Stimulated activated CD4-positive, alpha-beta T cell treated with anti-CD3 and anti-CD28 coated beads, Interleukin-1b, Interleukin-23, amount 100 ng/mL, for 24 hours (primary cell): Measurements from ENCODE around the gene MAPKBP1.

Source experiments
- DNase-seq, 4 experiments: peaks; one replicate each; pipeline ENCODE4 v3.0.0-alpha.2; 2020; ENCODE audit warnings: low read depth in 4 of 4, low spot score in 1 of 4

The MAPKBP1 gene

DNA sequence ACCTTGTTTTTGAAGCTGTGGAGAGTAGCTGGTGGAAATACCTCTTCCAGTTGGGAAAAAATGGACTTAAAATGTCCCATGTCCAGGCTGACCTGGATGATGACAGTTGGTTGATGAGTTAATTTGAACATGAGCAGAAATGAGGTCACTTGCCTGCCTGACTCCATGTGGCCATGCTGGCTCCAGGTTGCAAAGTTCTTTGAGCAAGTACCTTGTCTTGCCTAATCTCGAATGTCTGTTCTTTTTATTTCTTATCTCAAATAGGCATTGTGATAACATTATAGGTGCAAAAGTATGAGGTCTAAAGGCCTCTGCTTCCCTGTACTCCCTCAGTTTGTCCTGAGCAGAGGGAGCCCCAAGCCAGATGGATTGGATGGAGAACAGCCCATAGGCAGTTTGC lies 9.0 kb downstream of the MAPKBP1 start:
- DNase-seq: no peak

DNA sequence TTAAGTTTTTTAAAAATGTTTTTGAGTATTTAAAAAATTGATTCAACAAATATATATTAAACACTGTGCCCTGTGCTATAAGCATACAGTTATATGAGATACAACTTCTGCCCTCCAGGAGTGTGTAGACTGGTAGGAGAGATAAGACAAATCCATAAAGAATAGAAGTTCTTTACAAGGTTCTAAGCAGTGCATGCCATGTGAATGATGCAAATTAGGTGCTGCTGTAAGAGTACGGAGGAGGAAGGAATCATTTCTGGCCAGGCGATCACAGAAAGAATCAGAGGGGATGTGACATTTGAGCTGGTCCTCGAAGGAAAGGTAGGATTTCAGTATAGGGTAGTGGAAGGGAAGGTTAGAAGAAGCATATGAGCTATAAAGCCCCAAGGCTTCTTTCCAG lies 14.0 kb downstream of the MAPKBP1 start:
- DNase-seq: no peak

DNA sequence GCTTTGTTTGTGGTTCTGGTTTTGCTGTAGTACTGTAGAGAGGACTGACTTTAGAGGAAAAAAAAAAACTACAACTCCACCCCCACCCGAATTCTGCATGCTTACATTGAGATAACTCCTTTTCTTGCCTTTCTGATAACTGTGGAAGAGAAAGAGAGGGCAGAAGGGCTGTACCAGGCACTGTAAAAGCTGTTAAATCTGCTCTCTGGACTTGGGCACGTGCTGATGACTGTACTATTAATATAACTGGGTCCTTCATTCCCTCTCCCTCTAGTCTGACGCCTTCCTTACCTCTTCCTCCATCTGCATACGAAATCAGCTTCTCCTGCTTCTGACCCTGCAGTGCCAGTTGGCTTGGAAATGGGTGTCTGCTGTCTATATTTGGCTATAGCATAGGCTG lies 15.0 kb downstream of the MAPKBP1 start:
- no peak for DNase-seq

DNA sequence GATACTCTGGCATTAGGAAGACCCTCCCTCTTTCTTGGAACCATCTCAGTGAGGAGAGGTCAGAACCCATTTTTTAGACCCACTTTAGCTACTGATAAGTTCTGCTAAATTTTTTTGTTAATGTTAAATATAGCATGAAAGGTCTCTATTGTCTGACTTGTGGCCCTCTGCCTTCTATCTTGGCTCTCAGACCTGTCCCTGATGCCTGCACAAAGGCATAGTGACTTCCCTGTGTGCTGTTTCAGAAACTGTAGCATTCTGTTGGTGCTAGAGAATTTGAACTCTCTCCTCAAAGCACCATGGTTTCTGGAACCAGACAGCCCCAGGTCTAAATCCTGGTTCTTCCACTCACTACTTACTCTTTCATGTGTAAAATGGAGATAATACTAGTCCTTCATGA lies 15.4 kb downstream of the MAPKBP1 start:
- no peak for DNase-seq

DNA sequence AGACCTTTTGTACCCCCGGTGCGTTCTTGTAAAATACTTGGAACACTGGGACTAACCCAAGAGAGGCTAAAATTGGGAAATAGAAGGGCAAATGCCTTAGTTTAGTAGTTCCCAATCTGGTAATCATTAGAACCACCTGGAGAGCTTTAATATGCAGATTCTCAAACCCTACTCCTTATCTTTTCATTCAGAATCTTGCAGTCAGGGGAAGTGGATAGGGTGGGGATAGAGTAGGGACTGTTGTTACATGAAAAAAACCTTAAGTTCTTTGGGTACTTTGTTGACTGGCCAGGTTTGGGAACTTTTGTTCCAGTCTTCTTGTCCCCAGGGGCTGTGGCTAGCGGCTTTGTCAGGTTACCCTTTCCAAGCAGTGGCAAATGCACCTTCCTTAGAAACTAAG lies 15.9 kb downstream of the MAPKBP1 start:
- no peak for DNase-seq

DNA sequence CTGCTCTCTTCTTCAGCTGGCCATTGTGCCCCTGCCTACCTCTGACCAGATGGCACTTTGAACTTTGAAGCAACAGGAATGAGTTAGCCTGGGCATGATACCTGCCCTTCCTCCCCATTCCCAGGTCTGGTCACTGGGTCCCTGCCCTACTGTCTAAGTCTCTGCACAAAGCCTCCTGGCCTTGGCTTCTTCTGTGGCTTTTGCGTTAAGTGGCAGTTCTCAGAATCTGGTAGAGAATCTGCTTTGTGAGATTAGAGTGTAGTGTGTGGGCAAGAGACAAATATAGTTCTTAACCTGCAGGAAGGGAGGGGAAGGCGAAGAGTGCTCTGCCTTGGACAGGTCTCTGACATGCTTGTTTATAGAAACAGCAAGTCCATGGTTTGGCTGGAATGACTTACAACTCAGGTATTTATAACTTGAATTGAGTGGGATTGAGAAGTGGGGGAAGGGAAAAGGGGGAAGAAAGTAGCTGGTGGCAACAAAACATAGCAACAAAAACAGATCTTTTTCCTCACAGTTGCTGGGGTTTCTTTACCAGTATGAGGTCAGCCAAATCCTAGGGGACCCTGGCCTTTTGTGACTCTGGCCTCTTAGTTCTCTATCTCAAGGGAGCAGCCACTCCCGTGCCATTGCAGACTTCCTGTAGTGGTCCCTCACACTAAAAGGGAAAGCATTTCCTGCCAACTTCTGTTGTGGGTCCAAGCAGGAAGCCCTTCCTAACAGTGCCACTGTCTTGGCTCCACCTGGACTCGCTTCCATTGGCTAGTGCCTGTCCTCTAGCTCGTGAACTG lies 16.7 kb downstream of the MAPKBP1 start:
- DNase-seq: no peak

DNA sequence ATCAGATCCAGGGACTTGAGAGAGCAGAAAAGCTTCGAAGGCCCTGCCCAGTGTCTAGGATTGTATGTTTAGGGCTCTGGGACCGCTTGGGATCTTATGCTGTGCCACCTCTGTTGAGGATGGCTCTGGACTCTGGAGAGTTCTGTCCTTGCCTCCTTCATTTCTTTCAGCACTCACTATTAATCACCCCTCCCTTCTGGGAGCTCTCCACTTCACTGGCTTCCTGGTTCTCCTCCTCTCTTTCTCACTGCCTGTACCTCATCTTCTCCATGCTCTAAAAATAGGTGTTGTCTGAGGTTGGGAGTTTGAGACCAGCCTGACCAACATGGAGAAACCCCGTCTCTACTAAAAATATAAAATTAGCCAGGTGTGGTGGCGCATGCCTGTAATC lies 17.3 kb downstream of the MAPKBP1 start:
- no peak for DNase-seq

DNA sequence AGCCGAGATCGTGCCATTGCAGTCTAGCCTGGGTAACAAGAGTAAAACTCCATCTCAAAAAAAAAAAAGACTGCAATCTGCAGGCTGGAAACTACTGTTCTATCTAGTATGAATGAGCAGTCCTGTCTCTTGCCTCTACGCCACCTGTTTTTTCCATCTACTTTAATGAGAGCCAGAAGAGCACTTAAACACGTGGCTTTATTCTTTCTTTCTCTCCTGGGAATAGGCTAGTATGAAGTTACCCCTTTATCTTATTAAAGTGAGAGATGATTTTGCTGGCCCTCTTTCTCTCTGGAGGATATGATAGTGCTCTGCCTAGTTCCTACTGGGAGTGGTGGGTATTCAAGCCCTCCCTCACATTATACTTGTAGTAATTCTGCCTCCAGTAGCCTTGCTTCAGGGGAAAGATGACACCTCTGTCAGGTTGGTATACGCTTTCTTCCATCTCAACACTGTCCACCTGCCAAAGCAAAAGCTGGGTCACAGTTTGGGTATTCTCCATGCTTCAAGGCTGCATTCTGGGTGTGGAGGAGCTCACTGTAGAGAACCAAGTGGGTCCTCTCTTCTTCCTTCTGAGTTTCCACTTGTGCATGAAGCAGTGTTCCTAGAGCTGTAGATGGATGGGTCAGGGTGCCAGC lies 17.8 kb downstream of the MAPKBP1 start:
- no peak for DNase-seq

DNA sequence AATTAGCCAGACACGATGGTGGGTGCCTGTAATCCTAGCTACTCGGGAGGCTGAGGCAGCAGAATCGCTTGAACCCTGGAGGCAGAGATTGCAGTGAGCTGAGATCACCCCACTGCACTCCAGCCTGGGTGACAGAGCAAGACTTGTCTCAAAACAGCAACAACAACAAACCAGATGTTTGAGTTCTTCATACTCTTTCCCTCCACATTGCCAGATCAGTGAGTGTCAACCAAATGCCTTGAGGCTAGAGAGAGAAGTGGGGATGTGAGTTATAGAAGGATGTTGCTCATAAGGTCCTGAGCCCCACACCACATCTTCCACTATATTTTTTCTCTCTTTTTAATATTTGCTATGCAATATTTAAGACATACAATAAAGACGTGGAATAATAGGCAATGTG lies 19.8 kb downstream of the MAPKBP1 start:
- DNase-seq: no peak

DNA sequence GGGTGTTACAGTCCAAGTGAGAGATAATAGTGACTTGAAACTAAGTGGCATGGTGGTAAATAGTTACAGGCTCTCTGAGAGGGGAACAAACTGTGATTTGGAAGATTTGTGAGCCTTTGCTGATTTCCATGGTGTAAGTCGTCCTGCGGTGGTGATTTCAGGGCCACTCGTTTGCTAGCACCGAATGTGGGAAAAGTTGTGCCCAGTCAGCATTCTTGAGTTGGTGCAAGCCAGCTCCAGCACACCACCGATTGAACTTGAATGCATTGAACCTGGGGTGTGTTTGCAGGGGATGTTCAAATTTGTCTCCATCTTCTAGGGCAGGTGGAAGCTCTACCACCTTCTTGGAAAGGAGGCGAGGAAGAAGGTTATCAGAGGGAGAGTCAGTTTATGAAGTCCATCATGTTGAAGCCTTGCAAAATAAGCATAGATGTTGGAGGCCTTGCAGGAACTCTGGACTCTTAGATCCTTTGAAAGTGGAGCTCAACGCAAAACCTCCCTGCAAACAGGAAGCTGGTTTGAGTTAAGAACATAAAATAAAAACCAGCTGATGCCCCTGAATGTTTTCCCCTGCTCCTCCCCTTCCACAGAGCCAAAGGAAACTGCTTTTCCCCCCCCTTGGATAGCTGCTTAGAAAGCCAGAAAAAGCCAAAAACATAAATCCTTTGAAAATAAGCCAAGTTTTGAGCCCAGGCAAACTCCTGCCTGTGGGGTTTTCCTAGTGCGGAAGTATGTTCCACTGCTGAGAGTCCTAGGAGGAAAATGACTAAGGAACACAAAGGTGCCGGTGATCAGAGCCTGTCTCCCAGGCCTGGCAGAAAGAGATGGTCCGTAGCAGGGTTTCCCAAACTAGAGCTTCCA lies 21.9 kb downstream of the MAPKBP1 start:
- DNase-seq: no peak

DNA sequence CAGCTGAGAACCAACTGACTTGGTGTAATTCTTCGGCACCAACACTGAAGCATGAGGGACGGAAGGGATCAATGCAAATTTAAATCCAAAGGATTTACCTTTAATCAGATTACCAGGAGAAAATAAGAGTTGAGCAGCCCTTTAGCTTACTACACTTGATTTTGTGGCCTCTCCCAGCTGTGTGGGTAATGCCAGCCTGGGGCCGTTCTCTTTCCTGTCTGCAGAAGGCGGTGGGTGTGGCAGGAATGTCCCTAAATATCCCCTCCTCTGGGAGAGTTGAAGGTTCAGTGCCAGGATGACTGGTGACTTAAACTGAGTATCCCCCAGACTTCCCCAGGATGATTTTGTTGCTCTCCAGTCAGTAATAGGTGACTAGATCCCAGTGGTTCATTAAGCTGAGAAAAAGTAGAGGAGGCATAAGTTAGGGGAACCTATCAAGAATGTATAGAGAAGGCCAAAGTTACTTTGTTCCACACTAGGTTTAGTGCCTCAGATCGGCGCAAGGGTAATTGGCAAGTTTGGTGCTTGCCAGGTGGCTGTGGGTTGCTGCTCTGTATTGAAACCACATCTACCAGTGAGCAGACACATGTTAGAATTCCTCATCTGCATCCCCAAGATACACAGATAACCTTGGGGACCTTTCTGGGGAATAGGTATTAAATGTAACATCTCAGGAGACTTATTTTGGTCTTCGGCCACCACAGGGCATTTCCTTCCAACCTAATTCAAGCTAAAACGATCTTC lies 23.1 kb downstream of the MAPKBP1 start:
- DNase-seq: no peak

DNA sequence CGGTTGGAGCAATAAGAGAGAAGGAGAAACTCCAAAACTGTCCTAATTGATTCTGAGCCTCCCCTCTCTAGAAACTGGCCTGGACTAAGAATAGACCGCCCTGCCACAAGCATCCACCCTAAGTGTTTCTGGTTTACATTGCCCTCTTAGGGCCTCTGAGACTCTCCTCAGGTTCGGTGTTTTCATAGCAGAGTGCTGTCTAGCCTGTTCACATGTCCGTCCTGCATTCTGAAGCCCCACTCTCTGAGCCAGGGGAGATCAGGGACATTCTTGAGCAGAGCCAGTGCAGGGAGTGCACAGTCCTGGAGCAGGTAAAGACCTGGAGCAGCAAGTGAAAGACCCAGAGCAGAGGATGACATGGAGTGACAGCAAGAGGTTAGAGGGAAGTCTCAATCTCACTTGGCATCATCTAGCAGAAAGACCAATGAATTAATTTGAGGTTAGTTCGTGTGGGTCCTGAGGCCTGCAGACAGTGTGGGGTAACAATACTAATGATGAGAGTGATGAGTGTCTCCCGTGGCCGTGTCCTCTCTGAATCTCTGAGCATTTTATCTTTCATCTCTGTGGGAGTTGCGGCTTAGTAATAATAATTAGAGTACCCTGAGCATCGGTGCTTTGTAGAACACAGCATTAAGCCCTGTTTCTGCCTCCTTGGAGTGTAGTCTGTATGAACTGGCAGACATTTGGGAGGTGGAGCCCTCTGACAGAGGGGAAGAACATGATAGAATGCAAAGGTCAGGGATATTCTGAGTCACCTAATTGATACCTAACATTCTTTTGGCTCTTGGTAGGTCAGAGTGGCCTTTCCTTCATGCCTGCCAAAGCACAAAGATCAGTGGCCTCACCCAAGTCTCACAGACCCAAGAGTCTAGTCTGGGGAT lies 24.6 kb downstream of the MAPKBP1 start:
- DNase-seq: no peak

DNA sequence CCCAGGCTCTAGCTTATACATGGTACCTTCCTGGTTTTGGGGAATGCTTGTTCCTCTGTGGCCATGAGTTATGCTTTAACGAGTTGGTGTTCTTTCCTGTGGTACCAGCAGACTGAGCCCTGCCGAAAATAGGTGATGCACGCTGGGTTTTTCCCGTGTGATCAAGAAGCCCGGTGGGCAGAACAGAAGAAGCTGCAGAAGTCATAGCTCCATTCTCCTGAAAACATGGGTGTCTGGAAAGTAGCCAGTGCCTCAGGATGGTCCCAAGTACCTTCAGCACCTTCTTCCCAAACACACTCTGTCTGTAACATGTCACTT lies 25.2 kb downstream of the MAPKBP1 start:
- DNase-seq: no peak

DNA sequence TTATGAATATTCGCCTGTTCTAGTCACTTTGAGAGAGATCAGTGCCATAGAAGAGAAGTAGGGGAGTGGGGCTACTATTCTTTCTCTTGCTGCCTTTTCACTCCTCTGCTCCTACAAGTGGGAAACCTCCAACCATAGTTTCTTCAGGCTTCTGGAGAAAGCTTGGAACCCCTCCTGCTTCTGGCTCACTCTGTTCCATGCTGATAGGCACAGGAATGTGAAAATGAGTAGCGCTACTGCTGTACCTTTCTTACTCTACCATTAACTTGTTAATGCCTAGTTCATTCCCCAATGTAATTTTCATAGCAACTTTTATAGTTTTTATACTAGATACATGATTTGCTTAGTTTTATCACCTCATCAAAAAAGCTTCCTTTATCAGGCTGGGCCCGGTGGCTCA lies 26.9 kb downstream of the MAPKBP1 start:
- no peak for DNase-seq

DNA sequence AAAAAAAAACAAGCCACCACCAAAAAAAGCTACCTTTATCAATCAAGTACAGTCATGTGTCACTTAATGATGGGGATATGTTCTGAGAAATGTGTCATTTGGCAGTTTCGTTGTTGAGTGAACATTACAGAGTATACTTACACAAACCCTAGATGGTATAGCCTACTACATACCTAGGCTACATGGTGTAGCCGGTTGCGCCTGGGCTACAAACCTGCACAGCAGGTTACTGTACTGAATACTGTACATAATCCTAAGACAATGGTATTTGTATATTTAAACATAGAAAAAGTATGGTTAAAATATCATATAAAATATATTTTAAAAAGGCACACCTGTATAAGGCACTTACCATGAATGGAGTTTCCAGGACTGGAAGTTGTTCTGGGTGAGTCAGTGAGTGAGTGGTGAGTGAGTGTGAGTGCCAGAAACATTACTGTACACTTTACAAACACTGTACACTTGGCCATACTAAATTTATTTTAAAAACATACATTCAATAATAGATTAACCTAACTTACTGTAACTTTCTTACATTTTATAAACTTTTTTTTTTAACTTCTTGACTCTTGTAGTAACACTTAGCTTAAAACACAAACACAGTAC lies 27.7 kb downstream of the MAPKBP1 start:
- DNase-seq: no peak

DNA sequence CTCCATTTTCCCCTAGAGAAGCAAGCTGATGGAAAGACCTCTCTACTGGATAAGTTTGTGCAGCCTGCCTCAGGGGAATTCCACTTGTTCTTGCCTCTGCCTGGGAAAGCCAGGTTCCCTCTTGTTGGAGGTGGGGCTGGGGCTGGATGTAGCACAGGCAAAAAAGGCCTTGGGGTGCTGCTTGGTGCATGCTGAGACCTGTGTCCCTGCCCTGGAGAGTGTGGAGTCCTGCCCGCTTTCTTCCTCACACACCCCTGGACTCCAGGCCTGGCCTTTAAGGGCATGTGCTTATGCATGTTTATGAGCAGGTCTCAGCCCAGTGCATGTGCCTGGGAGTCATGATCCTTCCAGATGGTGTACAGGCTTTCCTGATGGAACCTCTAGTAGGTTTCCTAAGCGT lies 30.1 kb downstream of the MAPKBP1 start:
- DNase-seq: no peak

DNA sequence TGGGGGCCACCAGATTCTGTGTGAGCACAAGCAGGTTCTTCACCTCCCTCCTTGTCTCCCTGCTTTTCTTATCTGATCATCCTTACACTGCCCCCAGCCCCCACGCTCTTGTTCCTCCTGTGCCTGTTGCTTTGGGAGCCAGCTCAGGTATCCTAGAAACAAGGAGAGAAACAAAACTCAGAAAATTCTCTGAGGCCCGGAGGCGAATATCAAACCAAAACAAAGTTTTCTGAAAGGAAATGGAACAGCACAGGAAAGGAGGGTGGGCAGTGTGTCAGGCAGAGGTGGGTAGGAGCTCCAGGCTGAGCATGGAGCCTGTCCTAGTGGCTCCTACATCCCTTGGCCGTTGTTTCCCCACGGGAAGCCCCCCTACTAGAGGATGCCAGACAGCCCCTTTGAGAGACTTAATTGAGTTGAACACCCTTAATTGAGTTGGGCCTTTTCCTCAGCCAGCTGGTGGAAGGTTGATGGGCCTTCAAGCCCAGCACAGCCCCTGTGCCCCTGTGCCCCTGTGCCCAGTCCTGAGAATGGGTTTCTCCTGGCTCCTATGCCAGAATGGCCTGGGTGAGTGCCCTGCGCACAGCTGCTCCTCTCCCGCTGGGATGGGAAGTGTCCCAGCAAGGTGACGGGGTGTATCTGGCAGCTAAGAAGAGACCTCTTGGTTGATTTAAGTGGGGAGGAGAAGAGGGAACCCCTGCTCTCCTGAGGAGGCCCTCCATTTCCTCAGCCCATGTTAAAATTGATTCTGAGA lies 30.8 kb downstream of the MAPKBP1 start:
- DNase-seq: no peak

DNA sequence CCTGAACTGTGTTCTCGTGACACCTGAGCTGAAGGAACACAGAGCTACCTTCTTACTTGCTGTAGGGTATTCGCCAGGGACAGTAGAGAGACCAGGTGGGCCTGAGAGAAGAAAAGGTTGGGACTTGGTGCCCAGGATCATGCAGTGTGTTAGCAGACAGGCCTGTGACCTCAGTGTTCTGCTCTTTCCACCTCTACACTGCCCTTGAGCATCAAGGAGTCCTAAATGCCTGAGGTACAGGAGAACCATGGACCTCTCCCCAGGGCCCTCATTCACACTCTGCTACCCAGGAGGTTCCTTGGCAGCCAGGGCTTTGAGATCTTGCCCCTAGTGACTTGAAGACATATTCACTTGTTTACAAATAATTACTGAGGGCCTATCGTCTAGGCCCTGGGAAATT lies 31.4 kb downstream of the MAPKBP1 start:
- DNase-seq: no peak
